Measurements from ENCODE around the gene MMP2. TPM values are rescaled to one million over a fixed set of nuclear protein-coding genes. Genes with fewer than 3 reads are reported as not detected.
A peak's percentile ranks its signal among the peaks of the same experiment; 100 is the strongest.

MMP2 gene
- total RNA-seq, 1 experiment from 2014 or later, result 311 TPM

DNA sequence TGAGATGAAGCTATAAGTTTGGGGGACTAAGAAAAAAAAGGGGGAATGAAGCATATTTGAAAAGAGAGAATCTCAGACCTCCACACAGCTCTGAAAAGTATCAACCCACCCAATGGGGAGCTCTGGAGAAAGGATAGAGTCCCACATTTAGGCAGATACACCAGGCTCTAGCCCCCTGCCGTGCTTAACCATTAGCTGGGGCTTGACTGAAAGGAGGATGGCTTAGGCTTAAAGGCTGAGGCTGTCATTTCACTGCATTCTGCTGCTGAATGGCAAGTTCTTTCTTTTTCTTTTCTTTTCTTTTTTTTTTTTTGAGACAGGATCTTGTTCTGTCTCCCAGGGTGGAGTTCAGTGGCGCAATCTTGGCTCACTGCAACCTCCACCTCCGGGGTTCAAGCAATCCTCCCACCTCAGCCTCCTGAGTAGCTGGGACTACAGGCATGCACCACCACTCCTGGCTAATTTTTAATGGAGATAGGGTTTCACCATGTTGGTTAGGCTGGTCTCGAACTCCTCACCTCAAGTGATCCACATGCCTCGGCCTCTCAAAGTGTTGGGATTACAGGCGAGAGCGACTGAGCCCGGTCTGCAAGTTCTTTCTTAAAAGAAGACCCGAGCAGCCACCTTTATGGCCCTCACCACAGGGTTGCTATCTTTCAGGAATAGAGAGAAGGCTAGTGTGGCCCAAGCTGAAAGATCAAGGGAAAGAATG is 9.0 kb upstream of the MMP2 start:
- Histone ChIP-seq H3K36me3 (ENCODE audit: control insufficient read depth, insufficient read depth, low read length) (no peaks in the 10 kb centered on the region), H3K4me1 (ENCODE audit: control insufficient read depth, insufficient read depth, low read length) (peaks cover 41% of the 10 kb centered on the region), H3K9me3 (ENCODE audit: control insufficient read depth, insufficient read depth, low read depth, low read length) (no peaks in the 10 kb centered on the region), H3K27me3 (ENCODE audit: control insufficient read depth, insufficient read depth, low read length) (no peaks in the 10 kb centered on the region), H3K4me3 (ENCODE audit: low read depth in 2 of 2, low read length in 2 of 2) (no peak overlapping the region), H3K27ac (ENCODE audit: low read length) (peak overlapping the region; percentile 91)
- POLR2A ChIA-PET, result interaction anchor here (0.7 kb wide), 1 partner anchor 41 kb away, joined by 4 read pairs; no protein-coding TSS in a partner anchor
- DNase-seq (ENCODE audit: low read depth, low spot score) (no peak), ATAC-seq (no peak)
- intact Hi-C loops (cut with micrococcal nuclease; ENCODE audit: unreplicated experiment) (loop anchor here (5.0 kb wide), 2 partner anchors 32 to 377 kb away; no protein-coding TSS in a partner anchor), in situ Hi-C loops (cut with HindIII; ENCODE audit: low pct_unique_long_range_greater_than_20kb, low sequenced_read_pairs) (no loop called here)
- no TSS peak for BruUV-seq (replicated peaks)
- TF ChIP-seq, protein P1, sequence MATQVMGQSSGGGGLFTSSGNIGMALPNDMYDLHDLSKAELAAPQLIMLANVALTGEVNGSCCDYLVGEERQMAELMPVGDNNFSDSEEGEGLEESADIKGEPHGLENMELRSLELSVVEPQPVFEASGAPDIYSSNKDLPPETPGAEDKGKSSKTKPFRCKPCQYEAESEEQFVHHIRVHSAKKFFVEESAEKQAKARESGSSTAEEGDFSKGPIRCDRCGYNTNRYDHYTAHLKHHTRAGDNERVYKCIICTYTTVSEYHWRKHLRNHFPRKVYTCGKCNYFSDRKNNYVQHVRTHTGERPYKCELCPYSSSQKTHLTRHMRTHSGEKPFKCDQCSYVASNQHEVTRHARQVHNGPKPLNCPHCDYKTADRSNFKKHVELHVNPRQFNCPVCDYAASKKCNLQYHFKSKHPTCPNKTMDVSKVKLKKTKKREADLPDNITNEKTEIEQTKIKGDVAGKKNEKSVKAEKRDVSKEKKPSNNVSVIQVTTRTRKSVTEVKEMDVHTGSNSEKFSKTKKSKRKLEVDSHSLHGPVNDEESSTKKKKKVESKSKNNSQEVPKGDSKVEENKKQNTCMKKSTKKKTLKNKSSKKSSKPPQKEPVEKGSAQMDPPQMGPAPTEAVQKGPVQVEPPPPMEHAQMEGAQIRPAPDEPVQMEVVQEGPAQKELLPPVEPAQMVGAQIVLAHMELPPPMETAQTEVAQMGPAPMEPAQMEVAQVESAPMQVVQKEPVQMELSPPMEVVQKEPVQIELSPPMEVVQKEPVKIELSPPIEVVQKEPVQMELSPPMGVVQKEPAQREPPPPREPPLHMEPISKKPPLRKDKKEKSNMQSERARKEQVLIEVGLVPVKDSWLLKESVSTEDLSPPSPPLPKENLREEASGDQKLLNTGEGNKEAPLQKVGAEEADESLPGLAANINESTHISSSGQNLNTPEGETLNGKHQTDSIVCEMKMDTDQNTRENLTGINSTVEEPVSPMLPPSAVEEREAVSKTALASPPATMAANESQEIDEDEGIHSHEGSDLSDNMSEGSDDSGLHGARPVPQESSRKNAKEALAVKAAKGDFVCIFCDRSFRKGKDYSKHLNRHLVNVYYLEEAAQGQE (IDR thresholded peaks at IDR 0.05; ENCODE audit: insufficient read depth in 1 of 2, low read depth in 2 of 2, low read length in 1 of 2), result no peak
- no peak for TF ChIP-seq POLR2AphosphoS5 (IDR thresholded peaks at IDR 0.05; ENCODE audit: low read depth, low read length)
- TF ChIP-seq SIN3A (IDR thresholded peaks at IDR 0.05; ENCODE audit: borderline replicate concordance, insufficient read depth, low read depth, low read length), result no peak
- TF ChIP-seq TCF7L2 (IDR thresholded peaks at IDR 0.05; ENCODE audit: low read depth, low read length), result no peak
- TF ChIP-seq, protein P2, sequence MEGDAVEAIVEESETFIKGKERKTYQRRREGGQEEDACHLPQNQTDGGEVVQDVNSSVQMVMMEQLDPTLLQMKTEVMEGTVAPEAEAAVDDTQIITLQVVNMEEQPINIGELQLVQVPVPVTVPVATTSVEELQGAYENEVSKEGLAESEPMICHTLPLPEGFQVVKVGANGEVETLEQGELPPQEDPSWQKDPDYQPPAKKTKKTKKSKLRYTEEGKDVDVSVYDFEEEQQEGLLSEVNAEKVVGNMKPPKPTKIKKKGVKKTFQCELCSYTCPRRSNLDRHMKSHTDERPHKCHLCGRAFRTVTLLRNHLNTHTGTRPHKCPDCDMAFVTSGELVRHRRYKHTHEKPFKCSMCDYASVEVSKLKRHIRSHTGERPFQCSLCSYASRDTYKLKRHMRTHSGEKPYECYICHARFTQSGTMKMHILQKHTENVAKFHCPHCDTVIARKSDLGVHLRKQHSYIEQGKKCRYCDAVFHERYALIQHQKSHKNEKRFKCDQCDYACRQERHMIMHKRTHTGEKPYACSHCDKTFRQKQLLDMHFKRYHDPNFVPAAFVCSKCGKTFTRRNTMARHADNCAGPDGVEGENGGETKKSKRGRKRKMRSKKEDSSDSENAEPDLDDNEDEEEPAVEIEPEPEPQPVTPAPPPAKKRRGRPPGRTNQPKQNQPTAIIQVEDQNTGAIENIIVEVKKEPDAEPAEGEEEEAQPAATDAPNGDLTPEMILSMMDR (IDR thresholded peaks at IDR 0.05), result no peak
- CTCF ChIA-PET, result interaction anchor here (0.6 kb wide), 1 partner anchor 34 kb away, joined by 6 read pairs; no protein-coding TSS in a partner anchor

DNA sequence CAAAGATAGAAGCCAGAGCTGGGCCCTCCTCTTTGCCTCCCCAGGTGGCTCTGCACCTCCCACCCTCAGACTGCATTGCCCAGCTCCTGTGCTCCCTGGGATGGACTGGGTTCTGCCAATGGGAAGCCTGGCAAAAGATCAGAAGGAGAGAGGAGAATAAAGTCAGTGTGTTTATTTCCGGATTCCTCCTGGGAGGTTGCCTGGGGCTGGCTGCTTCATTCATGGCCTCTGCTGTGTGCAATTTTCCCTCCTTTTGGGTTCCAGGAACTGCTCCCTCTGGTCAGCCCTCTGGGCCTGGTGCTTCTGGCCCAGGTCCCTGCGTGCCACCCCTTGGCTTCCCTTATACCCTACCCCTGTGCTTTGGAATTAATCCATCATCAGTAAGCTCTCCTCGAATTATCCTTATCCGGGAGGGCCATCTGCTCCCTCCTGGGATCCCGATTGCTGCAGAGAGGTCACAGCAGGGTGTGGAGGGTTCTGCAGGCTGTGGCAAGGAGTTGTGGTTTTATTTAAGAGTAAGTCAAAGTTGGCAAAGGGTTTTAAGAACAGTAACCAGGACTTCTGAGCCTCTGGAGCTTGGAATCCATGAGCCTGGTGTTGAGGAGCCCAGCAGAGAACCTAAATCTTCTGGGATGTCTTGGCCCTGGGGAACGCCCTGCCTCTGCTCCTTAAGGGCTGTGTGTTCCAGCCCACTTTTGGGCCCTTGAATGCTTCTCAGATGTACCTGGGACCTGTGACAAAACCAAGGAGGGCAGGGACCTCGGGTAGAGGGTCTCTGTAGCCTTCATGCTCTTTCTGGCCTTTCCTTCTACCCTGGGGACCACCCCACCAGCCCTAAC is 8.2 kb upstream of the MMP2 start:
- Histone ChIP-seq H3K36me3 (ENCODE audit: control insufficient read depth, insufficient read depth, low read length) (no peaks in the 10 kb centered on the region), H3K4me3 (ENCODE audit: low read depth in 2 of 2, low read length in 2 of 2) (no peak overlapping the region), H3K27ac (ENCODE audit: low read length) (peak overlapping the region; percentile 91), H3K9me3 (ENCODE audit: control insufficient read depth, insufficient read depth, low read depth, low read length) (no peaks in the 10 kb centered on the region), H3K4me1 (ENCODE audit: control insufficient read depth, insufficient read depth, low read length) (peaks cover 43% of the 10 kb centered on the region), H3K27me3 (ENCODE audit: control insufficient read depth, insufficient read depth, low read length) (no peaks in the 10 kb centered on the region)
- ATAC-seq (peak; percentile 83), DNase-seq (ENCODE audit: low read depth, low spot score) (no peak)
- no TSS peak for BruUV-seq (replicated peaks)
- in situ Hi-C loops (cut with HindIII; ENCODE audit: low pct_unique_long_range_greater_than_20kb, low sequenced_read_pairs) (no loop called here), intact Hi-C loops (cut with micrococcal nuclease; ENCODE audit: unreplicated experiment) (loop anchor here (5.0 kb wide), 1 partner anchor 377 kb away; no protein-coding TSS in a partner anchor)
- ChIA-PET CTCF (interaction anchor here (0.6 kb wide), 1 partner anchor 33 kb away, joined by 6 read pairs; no protein-coding TSS in a partner anchor), POLR2A (interaction anchor here (0.7 kb wide), 1 partner anchor 40 kb away, joined by 4 read pairs; no protein-coding TSS in a partner anchor)
- TF ChIP-seq TCF7L2 (IDR thresholded peaks at IDR 0.05; ENCODE audit: low read depth, low read length), result peak; percentile 98
- TF ChIP-seq, protein P2 (IDR thresholded peaks at IDR 0.05), result no peak
- TF ChIP-seq POLR2AphosphoS5 (IDR thresholded peaks at IDR 0.05; ENCODE audit: low read depth, low read length), result peak; percentile 56; the same call in 1 of the 2 replicates
- TF ChIP-seq, protein P1 (IDR thresholded peaks at IDR 0.05; ENCODE audit: insufficient read depth in 1 of 2, low read depth in 2 of 2, low read length in 1 of 2), result no peak
- no peak for TF ChIP-seq SIN3A (IDR thresholded peaks at IDR 0.05; ENCODE audit: borderline replicate concordance, insufficient read depth, low read depth, low read length)
